Activated T-cell treated with anti-CD3 and anti-CD28 coated beads for 4 hours (primary cell): ENCODE results near the gene SDHAF1.
"Not testable (repeated sequence)": the region's sequence is repeated elsewhere in the genome, so short reads cannot be mapped to it uniquely, and the experiment has no call there.

Source experiments
- DNase-seq: peaks from one replicate; pipeline ENCODE4 v3.0.0-alpha.2; 2020

Gene SDHAF1, protein sequence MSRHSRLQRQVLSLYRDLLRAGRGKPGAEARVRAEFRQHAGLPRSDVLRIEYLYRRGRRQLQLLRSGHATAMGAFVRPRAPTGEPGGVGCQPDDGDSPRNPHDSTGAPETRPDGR

DNA sequence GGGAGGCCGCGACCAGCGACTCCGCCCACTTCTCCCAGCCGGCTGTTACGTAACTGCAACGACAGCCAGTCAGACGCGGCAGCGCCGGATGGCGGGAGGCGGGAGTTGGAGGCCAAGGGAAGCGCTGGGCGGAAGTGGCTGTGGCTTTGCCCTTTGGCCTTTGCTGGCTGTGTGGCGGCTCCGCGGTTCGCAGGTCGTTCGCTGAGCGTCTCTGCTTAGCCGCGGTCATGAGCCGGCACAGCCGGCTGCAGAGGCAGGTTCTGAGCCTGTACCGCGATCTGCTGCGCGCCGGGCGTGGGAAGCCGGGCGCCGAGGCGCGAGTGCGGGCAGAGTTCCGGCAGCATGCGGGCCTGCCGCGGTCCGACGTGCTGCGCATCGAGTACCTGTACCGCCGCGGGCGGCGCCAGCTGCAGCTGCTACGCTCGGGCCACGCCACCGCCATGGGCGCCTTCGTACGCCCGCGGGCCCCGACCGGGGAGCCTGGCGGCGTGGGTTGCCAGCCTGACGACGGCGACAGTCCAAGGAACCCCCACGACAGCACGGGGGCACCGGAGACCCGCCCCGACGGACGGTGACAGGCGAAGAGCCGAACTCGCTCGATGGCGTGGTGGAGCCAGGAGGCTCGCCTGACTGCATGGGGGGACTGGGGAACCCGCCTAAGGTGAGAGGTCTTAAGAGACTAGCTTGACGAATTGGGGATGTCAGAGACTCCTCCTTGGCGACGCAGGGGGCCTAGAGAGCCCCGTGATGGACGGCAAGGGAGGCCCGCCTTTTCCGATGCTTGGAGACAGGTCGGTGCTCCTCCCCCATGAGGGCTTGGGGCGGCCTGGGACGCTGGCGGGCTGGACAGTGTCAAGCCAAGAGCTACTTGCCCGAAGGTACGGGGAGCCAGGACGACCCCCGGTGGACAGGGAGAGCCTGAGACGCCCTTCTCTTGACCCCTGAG is at the start of gene SDHAF1:
TSS of gene SDHAF1 (plus strand) at position 141 of the 946 bp plus-strand sequence. CDS start at position 228, 87 bp downstream.
- DNase-seq, result peak; percentile 87

DNA sequence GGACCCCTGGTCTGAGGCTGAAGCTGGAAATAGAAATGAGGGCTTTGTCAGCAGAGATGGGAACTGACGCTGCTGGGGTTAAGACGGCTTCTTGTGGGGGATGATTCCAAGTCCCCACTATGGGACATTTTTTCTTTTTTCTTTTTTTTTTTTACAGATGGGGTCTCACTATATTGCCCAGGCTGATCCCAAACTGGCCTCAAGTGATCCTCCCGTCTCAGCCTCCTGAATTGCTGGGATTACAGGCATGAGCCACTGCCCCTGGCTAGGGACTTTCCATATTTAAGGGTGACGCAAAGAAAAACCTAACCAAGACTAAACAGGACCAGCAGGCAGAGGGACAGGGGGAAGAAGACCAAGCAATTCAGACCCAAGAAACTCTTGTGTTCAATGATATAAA is 48.8 kb upstream of the SDHAF1 start:
- no peak for DNase-seq

DNA sequence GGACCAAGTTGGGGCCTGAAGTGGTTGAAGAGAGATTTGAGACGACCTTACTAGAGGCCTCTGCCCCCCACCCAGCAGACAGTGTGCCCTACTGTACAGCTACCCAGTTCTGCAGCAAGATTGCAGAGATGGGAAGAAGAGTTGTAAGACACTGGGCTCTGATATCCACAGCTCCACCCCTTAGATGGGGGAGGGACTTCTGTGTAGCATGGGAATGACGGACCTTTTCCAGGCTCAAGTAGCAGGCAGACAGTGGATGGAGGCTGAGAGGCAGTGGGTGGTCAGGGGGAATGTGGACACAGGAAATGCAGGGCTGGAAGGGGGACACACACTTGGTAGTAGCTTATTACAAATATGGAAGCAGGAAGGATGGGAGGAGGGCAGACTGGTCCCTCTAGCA is 45.9 kb upstream of the SDHAF1 start:
- DNase-seq, result no peak

GRCh38 chr19:35955881-35956634 is 38.9 kb upstream of the SDHAF1 start:
- no peak for DNase-seq

GRCh38 chr19:35957411-35957810 is 37.6 kb upstream of the SDHAF1 start:
- not testable (repeated sequence) for DNase-seq

GRCh38 chr19:35958660-35959039 is 36.3 kb upstream of the SDHAF1 start:
- no peak for DNase-seq

GRCh38 chr19:35959040-35959967 is 35.7 kb upstream of the SDHAF1 start:
- DNase-seq, result peak; percentile 84

GRCh38 chr19:35959968-35960320 is 35.0 kb upstream of the SDHAF1 start:
- DNase-seq, result no peak

DNA sequence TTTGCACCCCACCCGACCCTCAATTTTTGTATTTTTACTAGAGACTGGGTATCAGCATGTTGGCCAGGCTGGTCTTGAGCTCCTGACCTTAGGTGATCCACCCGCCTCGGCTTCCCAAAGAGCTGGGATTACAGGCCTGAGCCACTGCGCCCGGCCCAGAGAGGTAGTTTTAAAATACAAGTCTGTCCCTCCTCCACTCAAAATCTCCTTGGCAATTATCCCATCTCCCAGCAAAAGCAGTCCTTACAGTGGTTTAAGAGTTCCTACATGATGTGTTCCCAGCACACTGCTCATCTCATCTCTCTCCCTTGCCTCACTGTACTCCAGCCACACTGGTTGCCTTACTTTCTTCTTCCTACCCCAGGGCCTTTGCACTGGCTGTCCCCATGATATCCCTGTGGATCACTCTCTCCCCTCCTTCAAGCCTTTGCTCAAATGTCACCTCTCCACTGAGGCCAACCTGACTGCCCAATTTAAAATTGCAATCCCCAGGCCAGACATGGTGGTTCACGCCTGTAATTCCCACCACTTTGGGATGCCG is 34.5 kb upstream of the SDHAF1 start:
- DNase-seq, result no peak

- no peak for DNase-seq
These were observed 31.5 kb upstream of the SDHAF1 start for GRCh38 chr19:35963514-35963913.

DNA sequence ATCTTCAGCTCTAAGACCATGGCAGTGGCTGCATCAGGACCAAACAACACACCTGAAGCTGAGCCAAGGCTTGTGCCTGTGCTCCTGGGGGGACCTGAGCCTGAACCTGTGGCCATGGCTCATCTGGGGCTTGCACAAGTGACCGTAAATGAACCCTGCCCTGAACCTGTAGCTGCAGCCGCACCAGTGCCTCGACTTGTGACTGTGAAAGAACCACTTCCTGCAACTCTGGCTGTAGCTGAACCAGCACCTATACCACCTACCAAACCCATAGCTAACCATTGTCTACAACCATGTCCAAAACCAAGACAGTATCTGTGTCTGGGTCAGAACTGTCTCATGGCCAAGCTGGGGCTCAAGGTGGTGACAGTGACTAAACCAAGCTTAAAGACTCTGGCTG is 28.2 kb upstream of the SDHAF1 start:
- DNase-seq, result no peak

- DNase-seq, result no peak
These were observed 21.5 kb upstream of the SDHAF1 start for GRCh38 chr19:35973487-35973886.

- DNase-seq, result no peak
These were observed 19.3 kb upstream of the SDHAF1 start for GRCh38 chr19:35975608-35976214.

DNA sequence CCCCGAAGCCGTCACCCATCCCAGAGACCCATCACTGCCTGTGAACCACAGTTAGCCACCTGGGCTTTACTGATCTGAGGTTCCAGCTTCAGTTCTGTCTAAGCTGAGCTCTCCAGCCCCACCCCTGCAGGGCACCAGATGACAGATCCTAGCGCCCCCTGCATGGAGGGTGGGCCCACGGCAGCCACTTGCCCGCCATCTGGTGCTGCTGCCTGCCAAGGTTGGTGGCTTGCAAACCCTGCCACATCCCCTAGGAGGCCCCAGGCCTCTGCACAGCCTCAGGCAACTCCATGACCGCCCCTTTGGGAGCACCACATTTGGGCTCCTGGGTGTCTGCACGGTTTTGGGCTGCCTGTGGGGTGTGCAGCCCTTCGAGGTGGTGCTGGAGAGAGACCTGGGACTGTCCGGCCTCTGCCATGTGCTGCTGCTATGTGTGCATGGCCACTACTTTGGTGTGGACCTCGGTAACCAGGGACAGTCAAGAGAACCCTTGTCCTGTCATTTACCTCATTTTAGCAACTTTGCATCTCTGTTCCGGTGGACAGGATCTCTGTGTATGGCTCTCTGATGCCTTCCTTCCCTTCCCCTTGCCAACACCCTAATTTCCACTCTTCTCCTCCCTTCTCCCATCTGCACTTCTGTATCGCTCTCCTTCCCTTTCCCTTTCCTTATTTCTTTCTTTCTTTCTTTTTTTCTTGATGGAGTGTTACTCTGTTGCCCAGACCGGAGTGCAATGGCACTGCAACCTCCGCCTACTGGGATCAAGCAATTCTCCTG is 17.4 kb upstream of the SDHAF1 start:
- DNase-seq, result no peak

DNA sequence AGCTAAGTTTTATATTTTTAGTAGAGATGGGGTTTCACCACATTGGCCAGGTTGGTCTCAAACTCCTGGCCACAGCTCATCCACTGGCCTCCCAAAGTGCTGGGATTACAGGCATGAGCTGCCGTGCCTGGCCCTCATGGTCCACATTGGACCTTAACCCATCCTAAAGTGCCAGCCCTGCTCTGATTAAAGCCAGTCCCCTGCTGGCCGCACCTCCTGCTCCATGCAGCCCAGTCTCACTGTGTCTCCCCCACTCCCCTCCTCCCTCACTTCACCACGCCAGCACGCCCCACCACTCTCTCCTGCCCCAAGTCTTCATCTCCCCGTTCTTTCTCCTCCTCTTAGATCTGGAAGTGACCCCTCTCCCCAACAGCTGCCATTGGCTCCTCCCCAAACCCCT is 16.7 kb upstream of the SDHAF1 start:
- DNase-seq, result no peak

- no peak for DNase-seq
These were observed 16.1 kb upstream of the SDHAF1 start for GRCh38 chr19:35978832-35979365.

GRCh38 chr19:35980997-35981396 is 14.0 kb upstream of the SDHAF1 start:
- not testable (repeated sequence) for DNase-seq

GRCh38 chr19:35983177-35983576 is 11.8 kb upstream of the SDHAF1 start:
- DNase-seq, result no peak

- no peak for DNase-seq
These were observed 8.9 kb upstream of the SDHAF1 start for GRCh38 chr19:35986111-35986510.

DNA sequence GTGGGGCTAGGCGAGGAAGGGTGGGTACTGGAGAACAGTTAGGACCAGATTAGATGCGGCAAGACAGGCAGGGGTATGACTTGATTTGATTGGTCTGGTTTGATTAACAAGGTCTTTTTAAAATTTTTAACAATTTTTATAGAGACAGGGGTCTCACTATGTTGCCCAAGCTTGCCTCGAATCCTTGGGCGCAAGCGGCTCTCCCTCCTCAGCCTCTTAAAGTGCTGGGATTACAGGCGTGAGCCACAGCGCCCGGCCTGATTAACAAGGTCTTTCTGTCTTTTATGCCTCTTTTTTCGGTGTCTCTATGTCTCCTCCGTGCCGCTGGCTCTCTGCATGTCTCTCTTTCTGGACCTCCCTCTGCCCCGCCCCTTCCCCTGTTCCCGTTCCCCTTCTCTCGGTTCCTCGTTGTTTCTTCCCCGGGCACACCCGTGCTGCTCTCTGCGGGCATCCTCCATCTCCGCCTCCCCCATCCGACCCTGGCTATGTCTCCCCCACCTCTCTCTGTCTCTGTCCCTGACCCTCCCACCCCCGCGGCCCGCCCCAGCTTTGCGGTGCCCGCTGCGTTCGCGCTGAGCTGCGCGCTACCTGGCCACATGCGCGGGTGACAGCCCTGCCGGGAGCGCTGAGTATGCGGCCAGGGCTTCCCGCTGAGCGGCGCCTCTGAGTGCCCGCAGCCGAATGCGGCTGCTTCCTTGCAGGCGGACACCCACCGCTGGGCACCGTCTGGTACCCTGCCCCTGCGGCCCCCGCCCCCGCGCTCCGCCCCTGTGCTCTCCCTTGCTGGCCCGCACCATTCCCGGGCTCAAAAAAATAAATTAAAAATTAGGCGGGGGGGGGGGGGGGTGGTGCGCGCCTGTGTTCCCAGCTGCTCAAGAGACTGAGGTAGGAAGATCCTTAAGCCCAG is 8.1 kb upstream of the SDHAF1 start:
- DNase-seq, result no peak
